Measurements from ENCODE around the gene CLEC18A.
"Not testable (repeated sequence)": the region's sequence is repeated elsewhere in the genome, so short reads cannot be mapped to it uniquely, and the experiment has no call there.

The CLEC18A gene

GRCh38 chr16:70008604-70009003 is 57.5 kb downstream of the CLEC18A start:
- not testable (repeated sequence) for DNase-seq (ENCODE audit: low read depth, low spot score); H3K4me3 ChIP-seq (ENCODE audit: low read length)

- not testable (repeated sequence) for H3K4me3 ChIP-seq (ENCODE audit: low read length)
Observed at GRCh38 chr16:70010615-70011014, 59.5 kb downstream of the CLEC18A start.

GRCh38 chr16:70011120-70011519 is 60.0 kb downstream of the CLEC18A start:
- not testable (repeated sequence) for DNase-seq (ENCODE audit: low read depth, low spot score); H3K4me3 ChIP-seq (ENCODE audit: low read length)

More at GRCh38 chr16:70010615-70011014, 59.5 kb downstream of the CLEC18A start:
- DNase-seq (ENCODE audit: low read depth, low spot score) = not testable (repeated sequence)

- not testable (repeated sequence) for DNase-seq (ENCODE audit: low read depth, low spot score); H3K4me3 ChIP-seq (ENCODE audit: low read length)
Observed at GRCh38 chr16:70012354-70012753, 61.2 kb downstream of the CLEC18A start.

- DNase-seq (ENCODE audit: low read depth, low spot score); H3K4me3 ChIP-seq (ENCODE audit: low read length): not testable (repeated sequence)
Observed at GRCh38 chr16:70012951-70013350, 61.8 kb downstream of the CLEC18A start.

All from Jurkat, Clone E6-1 (cell line).